GM19240 (cell line): ENCODE results near the gene SCAND1.
"Not testable (repeated sequence)": the region's sequence is repeated elsewhere in the genome, so short reads cannot be mapped to it uniquely, and the experiment has no call there.

Experiments used
- DNase-seq: peaks from one replicate; pipeline ENCODE4 v3.0.0; 2011; ENCODE audit warnings: low spot score; ENCODE audit not compliant: insufficient read length

The SCAND1 gene

DNA sequence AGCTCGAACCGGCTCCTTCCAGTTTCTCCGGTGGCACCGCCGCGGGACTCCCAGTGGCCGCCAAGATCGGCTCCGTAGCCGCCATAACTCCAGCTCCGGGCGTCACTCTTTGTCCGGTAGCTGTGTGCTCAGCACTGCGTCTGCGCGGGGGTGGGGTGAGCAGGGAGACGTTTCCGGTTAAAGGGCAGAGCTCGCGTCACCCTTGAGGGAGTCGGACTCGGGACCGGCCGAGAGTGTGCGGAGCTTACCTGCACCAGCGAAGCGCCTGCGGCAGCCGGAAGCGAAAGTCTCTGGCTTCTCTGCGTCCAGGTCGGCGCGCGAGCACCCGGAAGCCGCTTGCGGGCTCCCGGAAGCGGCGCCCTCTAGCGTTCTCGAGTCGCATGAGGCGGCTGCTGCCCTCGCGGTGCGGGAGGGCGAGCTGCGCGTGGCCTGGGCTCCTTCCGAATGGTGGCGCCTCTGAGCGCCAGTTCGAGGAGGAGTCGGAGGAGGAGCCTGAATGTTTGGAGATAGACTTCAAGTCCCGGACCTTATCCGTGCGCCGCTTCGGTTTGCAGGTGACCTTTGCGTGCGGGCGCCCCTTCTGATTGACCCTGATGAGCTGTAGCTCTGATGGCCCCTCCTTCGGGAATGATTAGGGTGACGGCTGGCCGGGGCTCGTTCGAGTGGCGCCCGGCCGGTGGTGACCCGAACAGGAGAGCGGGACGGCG lies at the start of gene SCAND1:
Gene SCAND1 (minus strand): TSS at position 303 of the 707 bp plus-strand sequence. CDS start 218 bp downstream, at position 85.
- peak; percentile 90 for DNase-seq

DNA sequence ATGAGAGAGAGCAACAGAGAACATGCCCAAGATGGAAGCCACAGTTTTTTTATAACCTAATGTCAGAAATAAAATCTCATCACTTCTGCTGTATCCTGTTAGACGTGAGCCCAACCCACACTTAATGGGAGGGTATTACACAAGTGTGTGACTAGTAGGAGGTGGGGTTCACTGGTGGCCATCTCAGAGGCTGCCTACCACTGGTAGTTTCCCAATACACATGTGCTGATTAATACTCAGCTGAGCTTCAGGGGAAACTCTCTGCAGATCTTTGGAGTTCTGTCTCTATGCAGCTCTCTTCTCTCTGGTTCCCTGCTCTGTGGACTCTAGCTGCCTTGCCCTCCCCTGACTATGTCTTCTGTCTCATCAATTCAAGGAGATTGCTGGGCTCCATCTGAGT lies 49.7 kb upstream of the SCAND1 start:
- DNase-seq, result no peak

DNA sequence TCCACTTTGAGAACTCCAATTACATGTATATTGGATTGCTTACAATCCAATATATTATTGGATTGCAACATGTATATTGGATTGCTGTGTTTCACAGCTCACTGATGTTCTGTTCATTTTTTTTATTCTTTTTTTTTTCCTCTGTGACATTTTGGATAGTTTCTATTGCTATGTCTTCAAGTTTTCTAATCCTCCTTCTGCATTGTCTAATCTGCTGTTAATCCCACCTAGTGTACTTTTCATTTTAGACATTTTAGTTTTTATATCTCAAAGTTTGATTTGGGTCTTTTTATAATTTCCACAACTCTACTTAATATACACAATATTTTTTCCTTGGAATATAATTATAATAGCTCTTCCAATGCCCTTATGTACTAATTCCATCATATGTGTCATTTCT lies 48.6 kb upstream of the SCAND1 start:
- DNase-seq, result no peak

DNA sequence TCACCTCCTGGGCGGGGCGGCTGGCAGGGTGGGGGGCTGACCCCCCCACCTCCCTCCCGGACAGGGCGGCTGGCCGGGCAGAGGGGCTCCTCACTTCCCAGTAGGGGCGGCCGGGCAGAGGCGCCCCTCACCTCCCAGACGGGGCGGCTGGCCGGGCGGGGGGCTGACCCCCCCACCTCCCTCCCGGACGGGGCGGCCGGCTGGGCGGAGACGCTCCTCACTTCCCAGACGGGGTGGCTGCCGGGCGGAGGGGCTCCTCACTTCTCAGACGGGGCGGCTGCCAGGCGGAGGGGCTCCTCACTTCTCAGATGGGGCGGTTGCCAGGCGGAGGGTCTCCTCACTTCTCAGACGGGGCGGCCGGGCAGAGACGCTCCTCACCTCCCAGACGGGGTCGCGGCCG lies 47.0 kb upstream of the SCAND1 start:
- DNase-seq, result not testable (repeated sequence)

DNA sequence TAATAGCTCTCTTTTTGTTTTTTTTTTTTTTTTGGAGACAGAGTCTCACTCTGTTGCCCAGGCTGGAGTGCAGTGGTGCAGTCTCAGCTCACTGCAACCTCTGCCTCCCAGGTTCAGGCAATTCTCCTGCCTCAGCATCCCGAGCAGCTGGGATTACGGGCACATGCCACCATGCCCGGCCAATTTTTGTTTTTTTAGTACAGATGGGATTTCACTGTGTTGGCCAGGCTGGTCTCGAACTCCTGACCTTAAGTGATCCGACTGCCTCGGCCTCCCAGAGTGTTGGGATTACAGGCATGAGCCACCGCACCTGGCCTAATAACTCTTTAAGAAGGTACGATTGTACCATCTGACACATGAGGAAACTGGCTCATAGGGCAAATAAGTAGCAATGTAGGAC lies 42.2 kb upstream of the SCAND1 start:
- DNase-seq, result not testable (repeated sequence)

DNA sequence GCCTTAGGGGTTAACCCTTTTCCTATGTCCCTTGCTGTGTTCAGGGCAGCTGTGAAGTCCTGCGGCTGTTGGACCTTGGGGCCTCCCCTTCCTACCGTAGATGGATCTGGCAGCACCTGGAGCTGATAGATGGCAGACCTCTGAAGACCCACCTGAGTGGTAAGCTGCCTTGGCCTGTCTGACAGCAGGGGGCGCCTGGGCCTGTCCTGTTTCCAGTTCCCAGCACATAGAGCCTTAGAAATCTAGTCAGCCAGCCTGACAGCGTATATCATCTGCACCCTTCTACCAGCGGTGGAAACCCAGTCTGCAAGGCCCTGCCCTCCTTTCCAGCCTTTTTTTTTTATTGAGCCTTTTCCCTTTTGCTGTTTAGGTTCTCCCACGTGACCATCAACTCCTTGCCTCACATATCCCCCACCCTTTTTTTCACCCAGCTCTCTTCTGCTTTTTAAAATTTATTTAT lies 40.7 kb upstream of the SCAND1 start:
- DNase-seq, result peak; percentile 62

DNA sequence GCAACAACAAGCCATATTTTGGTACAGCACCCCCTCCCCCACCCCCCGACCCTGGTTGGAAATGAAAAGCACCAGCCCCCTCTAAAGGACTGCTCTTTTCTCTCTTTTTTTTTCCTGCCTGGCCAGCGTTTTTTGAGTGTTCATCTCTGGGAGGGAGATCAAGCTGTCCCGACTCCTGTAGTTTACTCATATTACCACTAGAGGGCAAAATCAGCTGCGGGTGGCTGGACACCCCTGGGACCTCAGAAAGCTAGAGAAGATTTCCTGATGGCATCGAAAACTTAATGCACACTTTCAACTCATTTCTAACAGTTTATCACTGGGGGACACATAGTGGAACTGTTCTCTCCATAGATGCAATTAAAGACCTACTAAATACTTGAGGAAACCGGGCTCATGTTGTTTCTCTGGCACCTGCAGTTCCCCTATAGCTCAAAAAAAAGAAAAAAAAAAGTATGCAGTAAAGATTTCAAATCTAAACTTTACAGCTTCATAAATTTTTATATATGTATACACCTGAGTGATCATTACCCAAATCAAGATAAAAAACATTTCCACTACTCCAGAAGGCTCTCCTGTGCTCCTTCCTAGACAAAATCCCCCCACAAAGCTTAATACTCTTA lies 38.5 kb upstream of the SCAND1 start:
- DNase-seq, result peak; percentile 81

DNA sequence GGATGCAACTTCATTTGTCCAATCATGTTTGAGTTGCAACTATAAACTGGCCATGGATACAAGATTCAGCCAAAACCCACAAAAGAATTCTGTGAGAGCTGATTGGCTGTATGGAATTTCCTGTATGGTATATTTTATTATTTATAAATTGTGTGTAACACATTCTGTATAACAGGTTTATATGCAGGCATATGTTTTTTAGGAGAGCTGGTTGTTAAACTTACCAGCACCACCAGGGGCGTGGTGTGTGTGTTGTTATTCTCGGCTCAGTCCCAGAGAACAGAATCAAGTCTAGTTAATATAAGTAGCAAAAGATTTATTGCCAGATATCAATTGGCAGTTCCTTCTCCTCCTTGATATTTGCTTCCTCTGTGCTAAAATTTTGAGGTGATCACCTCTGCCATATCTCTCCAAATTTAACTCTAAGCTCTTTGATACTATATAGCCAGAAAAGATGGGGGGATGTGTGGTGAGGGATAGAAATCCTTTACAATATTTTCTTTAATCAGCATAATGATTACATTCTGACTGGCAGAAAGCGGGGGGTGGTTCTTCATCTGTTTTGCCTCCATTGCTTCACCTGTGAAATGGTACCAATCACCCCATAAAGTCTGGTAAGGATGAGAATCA lies 37.0 kb upstream of the SCAND1 start:
- no peak for DNase-seq

DNA sequence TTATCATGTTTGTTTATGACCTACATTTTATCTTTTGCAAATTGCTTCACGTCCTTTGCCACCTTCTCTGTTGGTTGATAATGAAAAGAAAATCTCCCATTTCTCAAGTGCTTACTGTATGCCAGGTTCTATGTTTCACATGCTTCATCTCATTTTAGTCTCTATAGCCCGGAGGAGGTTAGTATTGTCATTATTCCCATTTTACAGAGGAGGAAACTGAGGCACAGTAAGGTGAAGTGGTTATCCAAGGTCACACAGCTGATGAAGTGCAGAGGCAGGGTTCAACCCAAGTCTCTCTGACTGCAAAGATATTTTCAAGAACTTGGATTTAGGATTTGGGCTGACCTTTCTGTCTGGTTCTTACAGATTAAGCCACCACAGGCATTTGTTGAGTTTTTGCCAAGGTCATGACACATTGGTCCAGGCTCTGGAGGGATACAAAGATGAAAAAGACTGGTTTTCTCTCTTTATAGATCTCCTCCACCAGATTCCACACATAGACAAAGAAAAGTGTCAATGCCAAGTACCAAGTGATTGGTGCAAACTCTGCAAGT lies 34.7 kb upstream of the SCAND1 start:
- no peak for DNase-seq

DNA sequence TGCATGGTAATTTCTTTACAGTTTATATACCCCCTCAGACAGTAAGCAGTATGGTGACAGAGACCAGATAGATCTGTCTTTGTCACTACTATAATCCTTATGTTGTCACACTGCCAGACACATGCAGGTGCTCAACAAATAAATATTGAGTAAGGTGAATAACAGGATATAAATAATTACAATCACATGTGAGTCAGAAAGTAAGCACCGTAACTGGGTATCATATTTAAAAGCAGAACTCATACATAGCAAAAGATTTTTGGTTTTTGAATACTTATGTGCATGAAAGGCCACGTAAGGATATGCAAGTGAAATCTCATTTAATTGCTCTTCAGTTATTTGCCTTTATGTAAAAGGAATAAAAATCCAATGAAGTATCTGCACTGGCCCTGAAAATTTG lies 31.5 kb upstream of the SCAND1 start:
- no peak for DNase-seq

DNA sequence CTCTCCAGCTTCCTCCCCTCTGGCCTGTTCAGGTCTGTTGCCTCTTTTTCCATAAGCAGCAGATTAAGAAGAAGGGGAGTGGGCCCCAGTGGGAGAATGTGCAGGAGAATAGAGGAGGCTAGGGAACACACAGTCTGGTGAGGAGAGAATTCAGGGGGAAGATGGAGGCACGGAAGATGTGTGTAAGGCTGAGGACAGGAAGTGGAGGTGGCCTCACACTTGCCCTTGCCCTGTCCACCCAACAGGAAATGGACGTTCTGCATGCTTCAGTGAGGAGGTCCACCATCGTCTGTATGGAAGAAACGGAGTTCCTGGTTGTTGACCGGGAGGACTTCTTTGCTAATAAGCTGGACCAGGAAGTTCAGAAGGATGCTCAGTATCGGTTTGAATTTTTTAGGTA lies 30.1 kb upstream of the SCAND1 start:
- DNase-seq, result no peak

DNA sequence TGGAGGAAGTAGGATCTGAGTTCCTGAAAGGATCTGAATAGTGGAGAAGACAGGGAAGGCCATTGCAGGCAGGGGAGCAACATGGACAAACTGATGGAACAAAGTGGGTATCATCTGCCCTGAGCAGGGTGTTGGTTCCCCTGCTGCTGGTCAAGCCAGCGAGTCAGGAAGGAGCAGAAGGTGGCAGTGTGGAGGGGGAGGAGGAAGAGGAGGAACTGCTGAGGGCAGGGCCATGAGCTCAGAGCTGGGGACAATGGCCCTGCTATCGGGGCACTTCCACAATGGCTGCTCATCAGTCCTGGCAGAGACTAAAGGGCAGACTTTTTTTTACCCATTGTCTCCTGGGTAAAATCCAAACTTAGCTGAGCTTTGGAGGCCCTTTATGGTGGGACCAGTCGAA lies 27.7 kb upstream of the SCAND1 start:
- no peak for DNase-seq

DNA sequence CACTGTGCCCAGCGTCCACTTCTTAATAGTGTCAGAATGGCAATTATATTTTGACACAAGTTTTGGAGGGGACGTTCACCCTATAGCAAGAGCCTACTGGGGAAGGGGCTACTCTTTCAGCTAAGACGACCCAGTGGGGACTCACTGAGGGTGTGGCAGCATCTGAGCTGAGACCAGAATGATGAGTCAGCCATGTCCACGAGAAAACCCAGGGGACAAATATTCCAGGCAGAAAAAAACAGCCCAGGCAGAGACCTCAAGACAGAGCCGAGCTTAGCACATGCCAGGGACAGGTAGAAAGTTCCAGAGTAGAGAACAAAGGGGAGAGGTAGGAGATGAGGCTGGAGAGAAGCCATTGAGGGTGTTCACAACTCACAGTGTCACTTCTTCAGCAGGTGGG lies 25.2 kb upstream of the SCAND1 start:
- no peak for DNase-seq

DNA sequence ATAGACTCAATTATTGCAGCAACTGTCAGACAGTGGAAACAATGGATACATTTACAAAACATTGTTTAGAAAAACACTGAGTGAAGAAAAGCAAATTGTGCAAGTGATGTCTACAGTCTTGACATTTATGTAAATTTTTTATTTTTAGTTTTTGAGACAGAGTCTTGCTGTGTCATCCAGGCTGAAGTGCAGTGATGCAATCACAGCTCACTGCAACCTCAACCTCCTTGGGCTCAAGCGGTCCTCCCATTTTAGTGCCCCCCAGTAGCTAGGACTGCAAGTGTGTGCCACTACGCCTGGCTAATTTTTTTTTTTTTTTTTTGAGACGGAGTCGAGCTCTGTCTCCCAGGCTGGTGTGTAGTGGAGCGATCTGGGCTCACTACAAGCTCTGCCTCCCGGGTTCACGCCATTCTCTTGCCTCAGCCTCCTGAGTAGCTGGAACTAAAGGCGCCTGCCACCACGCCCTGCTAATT lies 23.8 kb upstream of the SCAND1 start:
- DNase-seq, result no peak

DNA sequence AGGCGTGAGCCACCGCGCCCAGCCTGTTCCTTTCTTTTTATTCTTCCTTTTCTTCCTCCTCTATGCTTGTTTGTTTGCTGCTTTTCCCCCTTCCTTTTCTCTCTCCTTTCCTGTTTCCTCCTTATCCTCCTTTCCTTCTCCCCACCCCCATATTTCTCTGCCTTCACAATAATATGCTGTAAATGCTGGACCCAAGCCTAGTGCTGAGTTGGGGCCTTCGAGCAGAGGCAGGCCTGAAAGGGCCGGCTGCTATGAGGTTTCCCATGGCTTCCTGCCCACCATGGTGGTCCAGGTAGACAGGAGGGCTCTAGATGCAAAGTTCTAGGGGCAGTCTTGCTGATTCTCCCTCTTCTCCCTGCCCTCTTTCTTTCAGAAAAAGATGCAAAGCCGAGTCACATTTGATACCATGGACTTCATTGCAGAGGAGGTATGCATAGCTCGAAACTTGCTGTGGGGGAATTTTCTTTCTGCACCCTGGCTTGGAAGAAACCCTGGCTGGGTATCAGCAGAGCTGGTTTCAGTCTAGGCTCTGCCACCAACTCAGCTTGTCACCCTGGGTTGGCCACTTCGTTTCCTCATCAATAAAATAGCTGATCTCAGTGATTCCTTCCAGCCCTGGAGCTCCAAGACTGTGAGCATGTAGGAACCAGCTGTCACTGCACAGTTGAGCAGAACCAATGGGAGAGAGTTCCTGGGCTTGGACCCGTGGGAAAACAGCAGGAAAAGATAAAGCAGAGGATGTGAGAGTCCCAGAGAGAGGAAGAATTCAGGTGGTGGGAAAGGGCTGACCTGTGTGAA lies 21.5 kb upstream of the SCAND1 start:
- no peak for DNase-seq

DNA sequence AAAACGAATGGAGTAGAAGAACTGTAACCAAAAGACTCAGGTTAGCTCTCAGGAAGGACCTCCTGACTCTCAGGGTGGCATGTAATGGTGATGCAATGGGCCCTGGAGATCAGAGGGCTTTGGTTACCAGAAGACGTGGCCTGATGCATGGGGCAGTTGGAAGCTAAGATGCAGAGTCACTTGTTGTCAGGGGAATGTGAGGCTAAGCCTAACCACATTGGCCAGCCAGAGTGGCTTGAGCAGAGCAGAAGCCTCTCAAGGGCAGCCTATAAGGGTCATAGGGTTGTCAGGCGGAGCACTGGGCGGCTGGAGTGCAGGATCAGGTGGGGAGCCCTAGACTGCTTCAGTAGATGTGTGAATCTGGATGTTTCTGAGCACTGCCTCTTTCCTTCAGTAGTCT lies 20.0 kb upstream of the SCAND1 start:
- no peak for DNase-seq

DNA sequence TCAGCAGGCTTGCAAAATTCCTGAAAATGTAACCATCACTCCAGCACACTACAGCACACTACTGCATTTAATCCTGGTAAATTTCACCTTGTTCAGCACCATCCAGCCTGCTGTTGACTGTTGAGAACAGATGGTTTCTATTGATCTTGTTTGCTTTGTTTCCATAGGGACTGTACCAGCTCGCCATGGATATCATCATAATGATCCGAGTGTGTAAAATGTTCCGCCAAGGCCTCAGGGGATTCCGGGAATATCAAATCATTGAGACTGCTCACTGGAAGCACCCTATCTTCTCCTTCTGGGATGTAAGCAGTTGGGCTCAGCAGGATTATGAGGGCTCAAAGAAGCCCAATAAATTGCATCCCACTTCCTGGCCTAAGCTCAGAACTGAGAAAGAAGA lies 18.2 kb upstream of the SCAND1 start:
- DNase-seq, result no peak

DNA sequence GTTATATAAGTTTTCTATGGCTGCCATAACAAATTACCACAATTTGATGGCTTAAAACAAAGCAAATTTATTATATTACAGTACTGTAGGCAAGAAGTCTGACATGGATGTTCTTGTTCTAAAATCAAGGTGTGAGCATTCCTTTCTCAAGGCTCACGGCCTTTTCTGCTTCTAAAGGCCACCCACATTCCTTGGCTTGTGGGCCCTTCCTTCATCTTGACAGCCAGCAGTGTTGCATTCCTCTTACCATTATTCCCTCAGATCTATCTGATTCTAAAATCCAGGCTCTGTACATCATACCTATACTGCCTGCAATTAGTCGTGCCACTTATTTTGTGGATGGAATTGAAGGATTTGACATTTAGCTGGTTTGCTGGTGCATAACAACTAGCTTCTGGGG lies 17.7 kb upstream of the SCAND1 start:
- DNase-seq, result no peak

DNA sequence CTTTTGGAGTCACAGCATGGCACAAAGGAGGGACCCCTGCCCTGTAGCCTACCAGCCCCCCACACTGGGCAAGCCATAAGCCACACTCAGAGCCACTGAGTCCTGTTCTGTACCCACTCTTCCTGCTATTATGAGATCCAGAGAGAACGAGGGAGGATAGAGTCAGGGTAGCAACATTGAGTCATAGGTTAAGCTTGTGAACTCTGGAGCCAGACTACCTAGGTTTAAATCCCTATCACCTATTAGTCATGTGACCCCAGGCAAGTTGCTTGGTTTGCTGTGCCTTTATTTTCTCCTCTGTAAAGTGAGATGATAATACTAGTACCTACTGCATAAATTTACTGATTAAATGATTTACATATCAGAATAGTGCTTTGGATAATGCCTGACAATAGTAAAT lies 14.6 kb upstream of the SCAND1 start:
- no peak for DNase-seq

DNA sequence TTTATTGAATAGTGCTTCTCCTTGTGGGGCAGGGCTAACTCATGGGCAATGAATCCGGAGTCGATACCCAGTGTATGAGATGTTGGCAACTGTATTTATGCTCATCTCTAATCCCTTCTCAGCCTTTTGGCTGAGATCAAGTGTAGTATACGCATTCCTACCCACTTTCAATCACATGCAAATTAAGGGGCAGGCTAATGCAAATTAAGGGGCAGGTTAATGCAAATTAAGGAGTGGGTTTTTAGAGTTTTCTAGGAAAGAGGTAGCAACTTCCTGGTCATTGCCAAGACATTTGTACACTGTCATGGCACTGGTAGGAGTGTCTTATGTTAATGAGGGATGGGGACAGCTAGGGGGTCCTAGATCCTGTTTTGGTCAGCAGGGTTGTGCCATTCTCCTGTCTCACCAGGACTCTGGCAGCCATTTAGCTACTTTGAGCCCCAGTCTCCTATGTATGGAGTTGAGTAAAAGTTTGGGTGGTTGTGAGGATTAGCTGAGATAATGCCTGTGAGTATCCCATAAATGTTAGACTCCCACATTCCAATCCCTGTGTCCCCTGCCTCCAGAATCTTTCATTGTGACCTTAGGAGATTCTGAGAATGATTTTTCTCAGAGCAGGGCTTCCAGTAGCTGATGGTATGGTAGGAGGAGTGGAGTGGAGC lies 13.8 kb upstream of the SCAND1 start, which contains the start of gene CNBD2:
Gene CNBD2 (plus strand): TSS at position 612 of the 662 bp plus-strand sequence. CDS start 173 bp downstream, outside the sequence.
- no peak for DNase-seq

DNA sequence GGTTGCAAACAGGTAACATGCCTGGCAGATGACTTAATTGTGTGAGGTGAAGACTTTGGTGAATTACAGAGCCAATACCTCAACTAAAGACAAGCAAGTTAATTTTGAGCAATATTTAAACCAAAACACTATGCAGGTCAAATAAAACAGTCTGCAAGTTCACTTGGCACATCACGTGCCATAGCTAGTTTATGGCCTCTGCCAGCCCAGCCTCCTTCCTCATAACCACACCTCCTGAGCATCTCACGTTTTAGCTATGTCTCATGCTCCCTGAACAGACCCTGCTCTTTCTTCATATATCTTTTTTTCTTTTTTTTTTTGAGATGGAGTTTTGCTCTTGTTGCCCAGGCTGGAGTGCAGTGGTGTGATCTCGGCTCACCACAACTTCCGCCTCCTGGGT lies 9.6 kb upstream of the SCAND1 start:
- DNase-seq, result no peak
